Measurements from ENCODE around the gene ITGA1.

ITGA1 gene

GRCh38 chr5:52995914-52996313 lies 208.2 kb downstream of the ITGA1 start:
- no peak for DNase-seq (ENCODE audit: low read depth in 2 of 2)

GRCh38 chr5:52996979-52997378 lies 209.3 kb downstream of the ITGA1 start:
- no peak for DNase-seq (ENCODE audit: low read depth in 2 of 2)

GRCh38 chr5:52997424-52997823 lies 209.7 kb downstream of the ITGA1 start:
- no peak for DNase-seq (ENCODE audit: low read depth in 2 of 2)

GRCh38 chr5:52998552-52999313 lies 211.0 kb downstream of the ITGA1 start:
- no peak for DNase-seq (ENCODE audit: low read depth in 2 of 2)

- DNase-seq (ENCODE audit: low read depth in 2 of 2), result no peak
Observed at GRCh38 chr5:52999344-52999949, 211.7 kb downstream of the ITGA1 start.

GRCh38 chr5:53001541-53001940 lies 213.8 kb downstream of the ITGA1 start:
- DNase-seq (ENCODE audit: low read depth in 2 of 2), result no peak

- no peak for DNase-seq (ENCODE audit: low read depth in 2 of 2)
Observed at GRCh38 chr5:53002491-53002890, 214.8 kb downstream of the ITGA1 start.

GRCh38 chr5:53003144-53003543 lies 215.4 kb downstream of the ITGA1 start:
- no peak for DNase-seq (ENCODE audit: low read depth in 2 of 2)

- DNase-seq (ENCODE audit: low read depth in 2 of 2), result no peak
Observed at GRCh38 chr5:53006911-53007890, 219.5 kb downstream of the ITGA1 start.

GRCh38 chr5:53008751-53009150 lies 221.0 kb downstream of the ITGA1 start:
- no peak for DNase-seq (ENCODE audit: low read depth in 2 of 2)

All from stimulated activated CD4-positive, alpha-beta T cell treated with anti-CD3 and anti-CD28 coated beads, Interleukin-4, amount 100 ng/mL, for 48 hours (primary cell).